Measurements from ENCODE around the gene CAPZB. TPM values are rescaled to one million over a fixed set of nuclear protein-coding genes. Genes with fewer than 3 reads are reported as not detected.

The CAPZB gene
- total RNA-seq, 4 donors from 2014 or later = 127 to 404 (median 136) TPM

DNA sequence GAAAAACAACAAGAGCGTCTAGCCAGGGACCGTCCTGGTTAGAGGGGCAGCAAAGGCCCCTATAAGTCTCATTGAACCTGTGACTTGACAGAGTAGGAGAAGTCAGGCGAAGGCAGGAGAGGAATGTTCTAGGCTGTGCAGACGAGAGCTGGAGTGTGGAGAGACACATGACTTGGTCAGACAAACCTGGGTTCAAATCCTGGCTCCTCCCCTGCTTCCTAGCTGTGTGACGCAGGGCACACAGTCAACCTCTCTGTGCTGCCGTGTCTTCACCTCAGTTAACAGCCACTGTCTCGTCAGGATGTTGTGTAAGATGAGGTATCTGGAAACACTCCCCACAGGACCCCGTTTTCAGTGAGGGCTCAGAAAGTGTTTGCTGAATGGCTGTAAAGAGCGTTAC is 157.6 kb downstream of the CAPZB start:
- in situ Hi-C loops (cut with MboI; ENCODE audit: low pct_ligation_motif_present in 1 of 4, low pct_unique_long_range_greater_than_20kb in 1 of 4, low sequenced_read_pairs in 3 of 4) = no loop called here
- WGBS, 2 donors (ENCODE audit: low coverage in 1 of 2) = 90 to 93% methylated on average over 2 to 9 of the region's 9 CpGs

DNA sequence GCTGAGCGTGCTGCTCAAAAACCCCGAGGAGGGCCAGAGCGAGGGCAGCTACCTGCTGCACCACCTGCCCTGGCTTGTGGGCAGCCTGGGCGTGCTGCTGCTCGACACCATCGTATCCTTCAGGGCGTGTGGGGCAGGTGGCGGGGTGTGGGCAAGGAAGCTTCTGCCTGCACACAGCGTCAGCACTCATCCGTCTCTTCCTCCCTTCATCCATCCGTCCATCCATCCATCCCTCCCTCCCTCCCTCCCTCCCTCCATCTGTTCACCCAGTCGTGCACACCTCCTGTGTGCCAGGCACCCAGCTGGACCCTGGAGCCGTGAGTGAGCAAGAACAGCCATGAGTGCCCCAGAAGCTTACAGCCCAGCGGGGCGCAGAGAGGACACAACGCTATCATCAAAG is 158.0 kb downstream of the CAPZB start:
- Histone ChIP-seq H3K4me1 (no peaks in the 10 kb centered on the region), H3K27me3 (no peaks in the 10 kb centered on the region), H3K4me3 (no peak overlapping the region), H3K9me3 (no peaks in the 10 kb centered on the region), H3K27ac (no peak overlapping the region), H3K36me3 (peaks cover 0 to 5% (median 2%) of the 10 kb centered on the region in 4 donors)
- intact Hi-C loops (cut with DNase I; ENCODE audit: low total_unique reads) = no loop called here
- in situ Hi-C loops (cut with MboI; ENCODE audit: low pct_ligation_motif_present in 1 of 4, low pct_unique_long_range_greater_than_20kb in 1 of 4, low sequenced_read_pairs in 3 of 4) = no loop called here
- WGBS, 2 donors (ENCODE audit: low coverage in 1 of 2) = 86 to 90% methylated on average over 2 to 16 of the region's 16 CpGs
- no peak for DNase-seq
- TF ChIP-seq EP300 (IDR thresholded peaks at IDR 0.05; ENCODE audit: low read depth) = no peak
- TF ChIP-seq, protein P1, sequence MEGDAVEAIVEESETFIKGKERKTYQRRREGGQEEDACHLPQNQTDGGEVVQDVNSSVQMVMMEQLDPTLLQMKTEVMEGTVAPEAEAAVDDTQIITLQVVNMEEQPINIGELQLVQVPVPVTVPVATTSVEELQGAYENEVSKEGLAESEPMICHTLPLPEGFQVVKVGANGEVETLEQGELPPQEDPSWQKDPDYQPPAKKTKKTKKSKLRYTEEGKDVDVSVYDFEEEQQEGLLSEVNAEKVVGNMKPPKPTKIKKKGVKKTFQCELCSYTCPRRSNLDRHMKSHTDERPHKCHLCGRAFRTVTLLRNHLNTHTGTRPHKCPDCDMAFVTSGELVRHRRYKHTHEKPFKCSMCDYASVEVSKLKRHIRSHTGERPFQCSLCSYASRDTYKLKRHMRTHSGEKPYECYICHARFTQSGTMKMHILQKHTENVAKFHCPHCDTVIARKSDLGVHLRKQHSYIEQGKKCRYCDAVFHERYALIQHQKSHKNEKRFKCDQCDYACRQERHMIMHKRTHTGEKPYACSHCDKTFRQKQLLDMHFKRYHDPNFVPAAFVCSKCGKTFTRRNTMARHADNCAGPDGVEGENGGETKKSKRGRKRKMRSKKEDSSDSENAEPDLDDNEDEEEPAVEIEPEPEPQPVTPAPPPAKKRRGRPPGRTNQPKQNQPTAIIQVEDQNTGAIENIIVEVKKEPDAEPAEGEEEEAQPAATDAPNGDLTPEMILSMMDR (IDR thresholded peaks at IDR 0.05) = no peak

More for the DNA sequence above, 157.6 kb downstream of the CAPZB start:
- intact Hi-C loops (cut with DNase I; ENCODE audit: low total_unique reads) = no loop called here
- Histone ChIP-seq H3K4me3 (no peak overlapping the region), H3K9me3 (no peaks in the 10 kb centered on the region), H3K27ac (no peak overlapping the region), H3K4me1 (no peaks in the 10 kb centered on the region), H3K36me3 (peaks cover 0 to 5% (median 2%) of the 10 kb centered on the region in 4 donors), H3K27me3 (no peaks in the 10 kb centered on the region)
- TF ChIP-seq POLR2AphosphoS5 (IDR thresholded peaks at IDR 0.05) = no peak
- TF ChIP-seq, protein P1 (IDR thresholded peaks at IDR 0.05) = no peak
- TF ChIP-seq EP300 (IDR thresholded peaks at IDR 0.05; ENCODE audit: low read depth) = no peak
- TF ChIP-seq POLR2A (IDR thresholded peaks at IDR 0.05) = no peak
- DNase-seq = no peak

DNA sequence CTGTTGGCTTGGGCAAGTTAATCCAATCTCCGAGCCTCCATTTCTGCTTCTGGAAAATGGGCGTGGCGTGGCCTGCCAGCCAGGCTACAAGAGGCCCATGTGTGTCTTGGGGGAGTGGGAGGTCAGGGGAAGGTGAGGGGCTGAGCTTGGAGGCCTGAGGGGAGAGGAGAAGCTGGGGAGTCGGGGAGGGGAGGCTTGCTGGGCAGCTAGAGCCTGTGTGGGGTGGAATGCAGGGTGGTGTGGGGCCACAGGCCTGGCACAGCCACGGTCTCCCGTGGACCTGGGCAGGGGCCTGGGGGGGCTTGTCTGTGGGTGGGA is 158.6 kb downstream of the CAPZB start:
- Histone ChIP-seq H3K27me3 (no peaks in the 10 kb centered on the region), H3K9me3 (no peaks in the 10 kb centered on the region), H3K4me3 (no peak overlapping the region), H3K36me3 (peaks cover 0 to 8% (median 2%) of the 10 kb centered on the region in 4 donors), H3K27ac (no peak overlapping the region), H3K4me1 (no peaks in the 10 kb centered on the region)
- intact Hi-C loops (cut with DNase I; ENCODE audit: low total_unique reads) = no loop called here
- WGBS, 2 donors (ENCODE audit: low coverage in 1 of 2) = 83% methylated on average over 6 of the region's 6 CpGs; no CpG with 5 or more reads in 1 of the 2 donors
- in situ Hi-C loops (cut with MboI; ENCODE audit: low pct_ligation_motif_present in 1 of 4, low pct_unique_long_range_greater_than_20kb in 1 of 4, low sequenced_read_pairs in 3 of 4) = no loop called here
- DNase-seq = no peak
- no peak for TF ChIP-seq EP300 (IDR thresholded peaks at IDR 0.05; ENCODE audit: low read depth)

DNA sequence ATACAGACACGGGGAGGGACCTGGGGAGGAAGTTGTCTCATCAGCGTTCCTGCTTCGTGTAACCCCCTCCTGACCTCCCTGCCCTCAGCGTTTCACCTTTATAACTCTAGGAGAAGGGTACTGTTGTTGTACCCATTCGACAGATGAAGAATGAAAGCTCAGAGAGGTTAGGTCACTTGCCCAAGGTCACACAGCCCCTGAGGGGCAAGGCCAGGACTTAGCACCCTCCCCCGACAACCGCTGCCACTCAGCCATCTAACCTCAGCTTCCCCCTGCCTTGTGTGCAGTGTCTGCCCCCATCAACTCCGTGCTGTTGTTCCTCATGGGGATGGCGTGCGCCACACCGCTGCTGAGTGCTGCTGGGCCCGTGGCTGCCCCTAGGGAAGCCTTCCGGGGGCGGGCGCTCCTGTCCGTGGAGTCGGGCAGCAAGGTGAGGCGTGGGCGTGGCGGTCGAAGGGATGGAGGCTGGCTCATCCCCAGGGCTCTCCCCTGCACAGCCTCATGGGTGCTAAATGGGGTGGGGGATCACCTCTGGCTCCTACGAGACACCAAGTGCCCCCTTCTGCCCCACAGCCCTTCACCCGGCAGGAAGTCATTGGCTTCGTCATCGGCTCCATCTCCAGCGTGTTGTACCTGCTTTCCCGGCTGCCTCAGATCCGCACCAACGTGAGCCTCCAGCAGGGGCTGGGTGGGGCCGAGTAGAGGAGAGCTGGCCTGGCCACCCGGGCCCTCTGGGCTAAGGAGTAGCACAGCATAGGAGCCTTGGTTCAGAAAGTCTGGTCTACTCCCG is 159.2 kb downstream of the CAPZB start:
- 74% methylated on average over 24 of the region's 32 CpGs; no CpG with 5 or more reads in 1 of the 2 donors for WGBS, 2 donors (ENCODE audit: low coverage in 1 of 2)
- Histone ChIP-seq H3K4me1 (no peaks in the 10 kb centered on the region), H3K27me3 (no peaks in the 10 kb centered on the region), H3K9me3 (no peaks in the 10 kb centered on the region), H3K27ac (no peak overlapping the region), H3K4me3 (no peak overlapping the region), H3K36me3 (peaks cover 0 to 8% (median 2%) of the 10 kb centered on the region in 4 donors)
- no peak for DNase-seq
- TF ChIP-seq, protein P1 (IDR thresholded peaks at IDR 0.05) = no peak
- peak in 1 of 3 donors; percentile 5 for TF ChIP-seq POLR2AphosphoS5 (IDR thresholded peaks at IDR 0.05)
- in situ Hi-C loops (cut with MboI; ENCODE audit: low pct_ligation_motif_present in 1 of 4, low pct_unique_long_range_greater_than_20kb in 1 of 4, low sequenced_read_pairs in 3 of 4) = no loop called here
- intact Hi-C loops (cut with DNase I; ENCODE audit: low total_unique reads) = no loop called here

Measured in transverse colon (tissue), 4 donors.